Prostate gland (tissue), 2 donors: ENCODE data around the gene VEZT. TPM values are rescaled to one million over a fixed set of nuclear protein-coding genes. Genes with fewer than 3 reads are reported as not detected.

ENCODE experiments used
- DNase-seq: peaks from one replicate; pipeline ENCODE4 v3.0.0-alpha.2; 2019; ENCODE audit warnings: low spot score
- H3K27ac ChIP-seq, 2 donors: fragments of 200-600 bp; sonication (generic); 2 replicates each; pipeline ENCODE4 v1.5.1; 2017 to 2019
- H3K27me3 ChIP-seq: fragments of 200-600 bp; sonication (generic); replicated peaks from 2 replicates; pipeline ENCODE4 v1.5.1; 2019; ENCODE audit not compliant: insufficient read depth
- H3K36me3 ChIP-seq, 2 donors: fragments of 200-600 bp; sonication (generic); 1 replicate in 1 of 2; 2 replicates in 1 of 2; pipeline versions ENCODE4 v1.5.1 to v1.8.1; 2017 to 2019
- H3K4me1 ChIP-seq: fragments of 200-600 bp; sonication (generic); replicated peaks from 2 replicates; pipeline ENCODE4 v1.5.1; 2019
- H3K4me3 ChIP-seq, 2 donors: fragments of 200-600 bp; sonication (generic); 2 replicates each; pipeline ENCODE4 v1.5.1; 2017 to 2019
- H3K9me3 ChIP-seq: fragments of 200-600 bp; sonication (generic); 2 replicates; pipeline ENCODE4 v1.5.1; 2017
- CTCF ChIP-seq, 4 experiments: fragments of 200-600 bp in 2 of 4; fragments of 450-650 bp in 2 of 4; sonication (generic) in 2 of 4; IDR thresholded peaks; 1 replicate in 3 of 4; 2 replicates in 1 of 4; pipeline ENCODE4 v1.5.1; 2016 to 2019; ENCODE audit warnings: antibody characterized with exemption in 4 of 4, mild to moderate bottlenecking in 2 of 4, moderate library complexity in 2 of 4
- POLR2A ChIP-seq: fragments of 450-650 bp; IDR thresholded peaks from one replicate; pipeline ENCODE4 v1.6.1; 2016; ENCODE audit warnings: antibody characterized with exemption, mild to moderate bottlenecking
- POLR2AphosphoS5 ChIP-seq: sonication (generic); formaldehyde crosslinking; IDR thresholded peaks from one replicate; pipeline ENCODE4 v1.6.1; 2017; ENCODE audit warnings: antibody characterized with exemption
- WGBS: methylation state at CpG from one replicate; pipeline ENCODE4 v1.1.5; 2018; 5-methylcytosine and 5-hydroxymethylcytosine counted together
- intact Hi-C: fragments of 100-400 bp; cut with DNase I; formaldehyde crosslinking; loops from one replicate; pipeline ENCODE4 v1.14.2; 2022
- total RNA-seq, 2 donors: library from RNA; depleted of rRNA; stranded (reverse); fragments of >200 nt; gene quantifications; one replicate each; pipeline ENCODE4 v1.1.0, GENCODE V29; 2016

The VEZT gene
- total RNA-seq, 2 donors from 2014 or later = 37.4 to 81.6 TPM

GRCh38 chr12:95259368-95259767 is 41.8 kb downstream of the VEZT start:
- intact Hi-C loops = no loop called here
- H3K36me3 ChIP-seq = no peaks in the 10 kb centered on the region
- DNase-seq = peak; percentile 62
- no peaks in the 10 kb centered on the region for H3K27me3 ChIP-seq
- H3K4me1 ChIP-seq = no peaks in the 10 kb centered on the region
- peak; percentile 69 for TF ChIP-seq POLR2AphosphoS5
- TF ChIP-seq POLR2A = no peak
- no peak overlapping the region for H3K4me3 ChIP-seq
- no peaks in the 10 kb centered on the region for H3K9me3 ChIP-seq
- H3K27ac ChIP-seq = no peak overlapping the region
- 47% methylated on average over 1 of the region's 1 CpG for WGBS

- WGBS = 98% methylated on average over 4 of the region's 4 CpGs
- no peak for DNase-seq
Observed at GRCh38 chr12:95261109-95261508, 43.5 kb downstream of the VEZT start.

GRCh38 chr12:95262808-95263207 is 45.2 kb downstream of the VEZT start:
- TF ChIP-seq CTCF (IDR thresholded peaks at IDR 0.05) (no peak), POLR2AphosphoS5 (peak; percentile 7), POLR2A (no peak)
- no peak overlapping the region for H3K27ac ChIP-seq
- no peaks in the 10 kb centered on the region for H3K9me3 ChIP-seq
- 40% methylated on average over 3 of the region's 3 CpGs for WGBS
- DNase-seq = no peak
- H3K4me3 ChIP-seq = no peak overlapping the region
- intact Hi-C loops = no loop called here
- no peaks in the 10 kb centered on the region for H3K4me1 ChIP-seq
- no peaks in the 10 kb centered on the region for H3K36me3 ChIP-seq
- no peaks in the 10 kb centered on the region for H3K27me3 ChIP-seq

More at GRCh38 chr12:95261109-95261508, 43.5 kb downstream of the VEZT start:
- H3K27ac ChIP-seq = no peak overlapping the region
- TF ChIP-seq POLR2AphosphoS5 (no peak), POLR2A (no peak), CTCF (IDR thresholded peaks at IDR 0.05) (no peak)
- H3K4me3 ChIP-seq = no peak overlapping the region
- no peaks in the 10 kb centered on the region for H3K4me1 ChIP-seq
- H3K27me3 ChIP-seq = no peaks in the 10 kb centered on the region
- H3K36me3 ChIP-seq = no peaks in the 10 kb centered on the region
- H3K9me3 ChIP-seq = no peaks in the 10 kb centered on the region
- intact Hi-C loops = no loop called here

GRCh38 chr12:95265765-95266164 is 48.2 kb downstream of the VEZT start:
- Histone ChIP-seq H3K27ac (no peak overlapping the region), H3K27me3 (no peaks in the 10 kb centered on the region), H3K4me3 (no peak overlapping the region), H3K4me1 (no peaks in the 10 kb centered on the region), H3K36me3 (no peaks in the 10 kb centered on the region), H3K9me3 (no peaks in the 10 kb centered on the region)
- TF ChIP-seq CTCF (IDR thresholded peaks at IDR 0.05) = no peak
- TF ChIP-seq POLR2A = no peak
- TF ChIP-seq POLR2AphosphoS5 = no peak
- DNase-seq = no peak
- 91% methylated on average over 2 of the region's 2 CpGs for WGBS
- intact Hi-C loops = no loop called here

GRCh38 chr12:95266254-95266653 is 48.6 kb downstream of the VEZT start:
- WGBS = 93% methylated on average over 6 of the region's 6 CpGs
- DNase-seq = no peak
- Histone ChIP-seq H3K4me1 (no peaks in the 10 kb centered on the region), H3K36me3 (no peaks in the 10 kb centered on the region), H3K4me3 (no peak overlapping the region), H3K9me3 (no peaks in the 10 kb centered on the region), H3K27me3 (no peaks in the 10 kb centered on the region), H3K27ac (no peak overlapping the region)
- intact Hi-C loops = no loop called here
- TF ChIP-seq POLR2AphosphoS5 (no peak), POLR2A (no peak), CTCF (IDR thresholded peaks at IDR 0.05) (no peak)
